ENCODE results near the gene GLE1.

Gene GLE1

DNA sequence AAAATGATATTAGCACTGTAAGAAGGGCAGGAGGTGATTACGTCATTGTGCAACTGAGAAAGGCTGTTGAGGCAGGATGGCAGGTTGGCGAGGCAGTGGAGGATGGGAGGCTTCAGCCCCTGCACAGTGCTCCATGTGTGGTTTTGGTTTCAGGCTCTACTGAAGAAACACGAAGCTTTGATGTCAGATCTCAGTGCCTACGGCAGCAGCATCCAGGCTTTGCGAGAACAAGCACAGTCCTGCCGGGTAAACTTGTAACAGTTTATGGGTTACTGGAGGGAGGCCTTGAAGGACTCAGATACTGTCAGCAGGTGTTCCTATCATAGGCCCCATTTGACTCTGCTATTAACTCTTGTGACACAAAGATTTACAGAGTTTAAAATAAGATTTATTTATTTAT is 82.9 kb downstream of the GLE1 start:
- no peak overlapping the region for H3K4me3 ChIP-seq (replicated peaks; ENCODE audit: low read depth, low read length)
- DNase-seq (ENCODE audit: extremely low read depth, low read depth), result no peak
- no peak for TF ChIP-seq CTCF (IDR thresholded peaks at IDR 0.05; ENCODE audit: low read depth, low read length, missing control alignments)

DNA sequence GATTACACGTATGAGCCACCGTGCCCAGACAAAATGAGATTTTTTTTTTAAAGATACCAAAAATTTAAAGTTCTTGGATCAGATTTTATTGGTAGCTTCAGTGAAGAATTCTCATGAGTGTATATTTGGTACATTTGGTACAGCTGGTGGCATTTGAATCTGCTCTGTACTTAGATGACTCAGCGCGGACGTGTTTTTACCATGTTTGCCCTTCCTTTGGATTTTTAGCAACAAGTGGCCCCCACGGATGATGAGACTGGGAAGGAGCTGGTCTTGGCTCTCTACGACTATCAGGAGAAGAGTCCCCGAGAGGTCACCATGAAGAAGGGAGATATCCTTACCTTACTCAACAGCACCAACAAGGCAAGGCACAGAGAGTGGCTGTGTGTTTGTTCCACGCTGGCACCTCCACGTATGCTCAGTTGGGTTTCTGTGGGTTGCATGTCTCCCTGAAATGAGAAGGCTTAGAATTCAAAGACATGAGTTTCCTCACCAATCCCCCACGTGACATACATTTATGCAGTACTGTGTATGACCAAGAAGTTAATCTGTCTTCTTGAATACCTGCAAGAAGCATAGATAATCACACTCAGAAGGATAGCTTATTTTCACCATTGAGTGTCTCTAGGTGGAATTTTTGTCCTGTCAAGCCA is 84.2 kb downstream of the GLE1 start:
- TF ChIP-seq CTCF (IDR thresholded peaks at IDR 0.05; ENCODE audit: low read depth, low read length, missing control alignments), result no peak
- no peak overlapping the region for H3K4me3 ChIP-seq (replicated peaks; ENCODE audit: low read depth, low read length)
- DNase-seq (ENCODE audit: extremely low read depth, low read depth), result no peak
